GM12864 (cell line): ENCODE measurements around the gene PPFIA2.

Source experiments
- DNase-seq: peaks from one replicate; pipeline ENCODE4 v3.0.0-alpha.2; 2011; ENCODE audit warnings: low read depth
- H3K4me3 ChIP-seq: 2 replicates; pipeline ENCODE4 v1.5.1; 2011; ENCODE audit warnings: mild to moderate bottlenecking, low read depth, low read length, control low read depth
- TF ChIP-seq, protein P1 (sequence below): IDR thresholded peaks from 2 replicates; pipeline ENCODE4 v1.5.1; 2011; ENCODE audit warnings: low read depth, mild to moderate bottlenecking, moderate library complexity, low read length, control low read depth, inconsistent platforms; ENCODE audit errors: missing control alignments

Gene PPFIA2

GRCh38 chr12:81296556-81297305 is 462.4 kb downstream of the PPFIA2 start:
- TF ChIP-seq, protein P1, sequence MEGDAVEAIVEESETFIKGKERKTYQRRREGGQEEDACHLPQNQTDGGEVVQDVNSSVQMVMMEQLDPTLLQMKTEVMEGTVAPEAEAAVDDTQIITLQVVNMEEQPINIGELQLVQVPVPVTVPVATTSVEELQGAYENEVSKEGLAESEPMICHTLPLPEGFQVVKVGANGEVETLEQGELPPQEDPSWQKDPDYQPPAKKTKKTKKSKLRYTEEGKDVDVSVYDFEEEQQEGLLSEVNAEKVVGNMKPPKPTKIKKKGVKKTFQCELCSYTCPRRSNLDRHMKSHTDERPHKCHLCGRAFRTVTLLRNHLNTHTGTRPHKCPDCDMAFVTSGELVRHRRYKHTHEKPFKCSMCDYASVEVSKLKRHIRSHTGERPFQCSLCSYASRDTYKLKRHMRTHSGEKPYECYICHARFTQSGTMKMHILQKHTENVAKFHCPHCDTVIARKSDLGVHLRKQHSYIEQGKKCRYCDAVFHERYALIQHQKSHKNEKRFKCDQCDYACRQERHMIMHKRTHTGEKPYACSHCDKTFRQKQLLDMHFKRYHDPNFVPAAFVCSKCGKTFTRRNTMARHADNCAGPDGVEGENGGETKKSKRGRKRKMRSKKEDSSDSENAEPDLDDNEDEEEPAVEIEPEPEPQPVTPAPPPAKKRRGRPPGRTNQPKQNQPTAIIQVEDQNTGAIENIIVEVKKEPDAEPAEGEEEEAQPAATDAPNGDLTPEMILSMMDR, result no peak
- DNase-seq, result no peak
- no peak overlapping the region for H3K4me3 ChIP-seq

DNA sequence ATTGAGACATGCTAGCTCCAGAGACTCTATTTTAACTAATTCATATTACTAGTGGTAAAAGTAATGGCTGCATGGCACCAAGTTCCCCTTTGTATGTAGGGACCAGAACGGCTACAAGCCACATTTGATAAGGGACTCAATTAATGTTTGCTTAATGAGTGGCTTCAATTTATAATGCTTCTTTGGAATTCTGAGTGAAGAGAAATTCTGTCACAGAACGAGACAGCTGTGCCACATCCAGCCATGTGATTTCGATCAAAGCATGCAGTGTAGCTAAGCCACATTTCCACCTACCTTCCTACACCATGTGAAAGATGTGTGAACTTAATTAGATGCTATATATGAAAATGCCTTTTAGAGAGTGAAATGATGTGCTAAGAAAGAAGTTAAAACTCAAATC is 463.9 kb downstream of the PPFIA2 start:
- H3K4me3 ChIP-seq, result no peak overlapping the region
- TF ChIP-seq, protein P1, result no peak
- no peak for DNase-seq

DNA sequence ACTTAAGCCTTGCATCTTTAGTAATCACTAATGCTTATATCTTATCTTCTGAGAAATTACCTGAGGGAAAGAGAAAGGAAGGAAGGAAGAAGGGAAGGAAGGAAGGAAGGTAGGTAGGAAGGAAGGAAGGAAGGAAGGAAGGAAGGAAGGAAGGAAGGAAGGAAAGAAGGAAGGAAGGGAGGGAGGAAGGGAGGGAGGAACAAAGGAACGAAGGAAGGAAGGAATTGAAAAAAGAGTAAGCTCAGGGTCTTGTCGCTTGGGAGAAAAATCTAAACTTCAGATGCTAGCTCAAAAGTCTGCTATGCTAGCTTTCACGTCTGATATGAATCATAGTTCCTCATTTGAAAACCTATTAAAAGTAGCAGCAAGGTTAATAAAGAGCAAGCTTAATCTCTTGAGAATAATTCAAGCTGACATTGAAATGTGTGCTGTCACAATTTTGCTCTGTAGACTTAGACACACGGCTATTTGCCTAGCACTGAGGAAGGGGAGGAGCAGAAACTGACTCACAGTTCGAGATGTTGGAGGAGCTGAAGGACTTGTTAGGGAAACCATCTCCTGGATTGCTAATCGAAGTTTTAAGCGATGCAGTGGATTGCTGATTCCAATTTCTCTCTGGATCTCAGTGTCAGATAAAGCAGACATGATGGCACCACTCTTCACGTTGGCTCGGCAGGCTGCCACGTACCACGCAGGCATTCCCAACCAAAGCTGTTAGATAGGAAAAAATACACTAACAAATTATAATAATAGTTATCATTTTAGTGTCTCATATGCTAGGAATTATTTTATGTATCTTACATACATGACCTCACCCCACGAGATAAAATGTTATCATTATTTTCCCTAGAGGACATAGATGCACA is 464.6 kb downstream of the PPFIA2 start:
- no peak overlapping the region for H3K4me3 ChIP-seq
- TF ChIP-seq, protein P1, result no peak
- no peak for DNase-seq

DNA sequence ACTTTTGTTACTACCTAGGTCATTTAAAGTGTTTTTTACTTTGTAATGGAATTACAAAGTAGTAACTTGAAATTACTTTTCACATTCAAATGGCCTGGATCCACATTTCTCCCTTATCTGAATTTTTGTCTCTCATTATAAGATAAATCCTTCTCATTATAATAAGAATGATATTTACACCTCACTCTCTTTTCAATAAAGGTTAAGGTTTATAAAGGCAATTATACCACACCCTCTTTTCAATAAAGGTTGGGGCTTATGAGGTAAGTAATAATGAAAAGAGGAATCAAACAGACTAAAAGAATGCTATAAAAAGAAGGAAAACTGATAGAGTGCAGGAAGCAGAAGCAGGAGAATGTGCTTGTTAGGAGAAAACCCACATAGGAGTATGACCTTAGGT is 470.5 kb downstream of the PPFIA2 start:
- TF ChIP-seq, protein P1, result no peak
- no peak for DNase-seq
- H3K4me3 ChIP-seq, result no peak overlapping the region

DNA sequence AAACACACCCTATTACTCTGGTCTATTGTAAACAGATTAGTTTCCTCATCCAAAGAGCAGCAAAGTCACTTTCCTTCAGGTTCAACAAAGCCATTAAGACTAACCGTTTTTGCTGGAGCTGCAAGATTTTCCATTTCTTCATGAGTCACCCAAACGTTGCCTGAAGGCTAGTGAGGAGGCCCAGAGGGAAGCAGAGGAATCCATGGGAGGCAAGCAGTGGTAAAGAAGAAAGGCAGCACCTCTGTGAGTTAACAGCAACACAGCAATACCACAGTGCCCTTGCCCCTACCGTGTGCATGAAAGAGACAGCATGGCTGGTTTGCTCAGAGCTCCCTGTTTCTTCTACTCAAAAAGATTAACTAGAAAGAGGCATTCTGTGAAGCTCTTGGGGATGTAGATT is 475.0 kb downstream of the PPFIA2 start:
- no peak for DNase-seq
- TF ChIP-seq, protein P1, result no peak
- no peak overlapping the region for H3K4me3 ChIP-seq

- no peak for DNase-seq
- H3K4me3 ChIP-seq, result no peak overlapping the region
- TF ChIP-seq, protein P1, result no peak
Measured at GRCh38 chr12:81274637-81275529, 484.3 kb downstream of the PPFIA2 start.
